ENCODE measurements around the gene TRMT2B. TPM values are rescaled to one million over a fixed set of nuclear protein-coding genes. Genes with fewer than 3 reads are reported as not detected.
"Not testable (repeated sequence)": the region's sequence is repeated elsewhere in the genome, so short reads cannot be mapped to it uniquely, and the experiment has no call there.

Gene TRMT2B
- total RNA-seq, 1 donor from 2014 or later, result 9.9 TPM

DNA sequence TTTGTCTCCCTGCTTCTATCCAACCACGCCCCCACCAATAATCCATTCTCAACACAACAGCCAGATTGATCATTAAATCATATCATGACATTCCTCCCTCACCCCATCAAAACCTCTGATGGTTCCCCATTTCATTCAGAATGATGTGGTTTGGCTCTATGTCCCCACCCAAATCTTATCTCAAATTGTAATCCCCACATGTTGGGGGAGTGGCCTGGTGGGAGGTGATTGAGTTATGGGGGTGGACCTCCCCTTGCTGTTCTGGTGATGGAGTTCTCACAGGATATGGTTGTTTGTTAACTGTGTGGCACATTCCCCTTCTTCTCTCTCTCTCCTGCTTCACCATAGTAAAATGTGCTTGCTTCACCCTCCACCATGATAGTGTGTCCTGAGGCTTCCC lies 23.3 kb downstream of the TRMT2B start:
- Mint-ChIP-seq H3K4me1 (ENCODE audit: low read depth) (peaks cover 4% of the 10 kb centered on the region), H3K4me3 (ENCODE audit: unreplicated experiment) (no peak overlapping the region), H3K27ac (ENCODE audit: unreplicated experiment) (no peak overlapping the region), H3K36me3 (ENCODE audit: low read depth) (peaks cover 15% of the 10 kb centered on the region), H3K27me3 (ENCODE audit: low read depth) (no peaks in the 10 kb centered on the region), H3K9me3 (ENCODE audit: low read depth) (peaks cover 11% of the 10 kb centered on the region)
- no peak for DNase-seq (ENCODE audit: low spot score)
- TF ChIP-seq, protein P1, sequence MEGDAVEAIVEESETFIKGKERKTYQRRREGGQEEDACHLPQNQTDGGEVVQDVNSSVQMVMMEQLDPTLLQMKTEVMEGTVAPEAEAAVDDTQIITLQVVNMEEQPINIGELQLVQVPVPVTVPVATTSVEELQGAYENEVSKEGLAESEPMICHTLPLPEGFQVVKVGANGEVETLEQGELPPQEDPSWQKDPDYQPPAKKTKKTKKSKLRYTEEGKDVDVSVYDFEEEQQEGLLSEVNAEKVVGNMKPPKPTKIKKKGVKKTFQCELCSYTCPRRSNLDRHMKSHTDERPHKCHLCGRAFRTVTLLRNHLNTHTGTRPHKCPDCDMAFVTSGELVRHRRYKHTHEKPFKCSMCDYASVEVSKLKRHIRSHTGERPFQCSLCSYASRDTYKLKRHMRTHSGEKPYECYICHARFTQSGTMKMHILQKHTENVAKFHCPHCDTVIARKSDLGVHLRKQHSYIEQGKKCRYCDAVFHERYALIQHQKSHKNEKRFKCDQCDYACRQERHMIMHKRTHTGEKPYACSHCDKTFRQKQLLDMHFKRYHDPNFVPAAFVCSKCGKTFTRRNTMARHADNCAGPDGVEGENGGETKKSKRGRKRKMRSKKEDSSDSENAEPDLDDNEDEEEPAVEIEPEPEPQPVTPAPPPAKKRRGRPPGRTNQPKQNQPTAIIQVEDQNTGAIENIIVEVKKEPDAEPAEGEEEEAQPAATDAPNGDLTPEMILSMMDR (IDR thresholded peaks at IDR 0.05), result no peak

DNA sequence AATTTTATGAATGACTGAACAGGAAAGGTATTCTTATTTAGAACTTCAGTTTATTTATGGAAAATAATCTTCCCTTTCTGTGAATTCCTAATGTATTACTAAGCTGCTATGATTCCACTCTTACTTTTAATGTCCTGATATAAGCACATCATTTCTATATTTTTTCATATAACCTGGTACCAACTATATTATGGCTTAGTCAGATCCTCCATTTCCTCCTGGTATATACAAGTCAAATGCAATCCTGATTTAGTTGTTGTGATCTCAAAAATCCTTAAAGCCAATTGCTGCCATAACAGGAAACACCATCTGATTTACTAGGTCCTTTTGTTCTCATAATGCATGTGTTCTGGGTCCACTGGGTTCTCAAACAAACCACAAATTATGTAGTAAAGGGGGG lies 26.8 kb downstream of the TRMT2B start:
- H3K27me3 Mint-ChIP-seq (ENCODE audit: low read depth), result no peaks in the 10 kb centered on the region
- H3K27ac Mint-ChIP-seq (ENCODE audit: unreplicated experiment), result no peak overlapping the region
- no peak for DNase-seq (ENCODE audit: low spot score)
- H3K4me3 Mint-ChIP-seq (ENCODE audit: unreplicated experiment), result no peak overlapping the region
- peaks cover 22% of the 10 kb centered on the region for H3K36me3 Mint-ChIP-seq (ENCODE audit: low read depth)
- TF ChIP-seq, protein P1 (IDR thresholded peaks at IDR 0.05), result no peak
- H3K9me3 Mint-ChIP-seq (ENCODE audit: low read depth), result peaks cover 13% of the 10 kb centered on the region
- H3K4me1 Mint-ChIP-seq (ENCODE audit: low read depth), result peaks cover 4% of the 10 kb centered on the region

DNA sequence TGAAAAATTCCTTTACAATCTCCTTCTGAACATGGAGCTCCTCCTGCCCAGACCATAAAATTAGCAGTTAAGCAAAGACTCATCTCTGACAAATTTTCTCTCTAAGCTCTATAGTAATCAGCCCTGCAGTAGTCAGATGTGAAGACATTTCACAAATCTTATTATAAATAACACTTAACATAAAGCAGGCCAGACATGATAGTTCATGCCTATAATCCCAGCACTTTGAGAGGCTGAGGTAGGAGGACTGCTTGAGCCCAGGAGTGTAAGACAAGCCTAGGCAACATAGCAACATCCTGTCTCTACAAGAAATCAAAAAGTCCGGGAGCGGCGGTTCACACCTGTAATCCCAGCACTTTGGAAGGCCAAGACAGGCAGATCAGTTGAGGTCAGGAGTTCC lies 29.9 kb downstream of the TRMT2B start:
- peaks cover 4% of the 10 kb centered on the region for H3K4me1 Mint-ChIP-seq (ENCODE audit: low read depth)
- H3K36me3 Mint-ChIP-seq (ENCODE audit: low read depth), result peaks cover 15% of the 10 kb centered on the region
- no peak for DNase-seq (ENCODE audit: low spot score)
- no peaks in the 10 kb centered on the region for H3K27me3 Mint-ChIP-seq (ENCODE audit: low read depth)
- no peak overlapping the region for H3K4me3 Mint-ChIP-seq (ENCODE audit: unreplicated experiment)
- H3K27ac Mint-ChIP-seq (ENCODE audit: unreplicated experiment), result no peak overlapping the region
- TF ChIP-seq, protein P1 (IDR thresholded peaks at IDR 0.05), result no peak
- peaks cover 10% of the 10 kb centered on the region for H3K9me3 Mint-ChIP-seq (ENCODE audit: low read depth)

DNA sequence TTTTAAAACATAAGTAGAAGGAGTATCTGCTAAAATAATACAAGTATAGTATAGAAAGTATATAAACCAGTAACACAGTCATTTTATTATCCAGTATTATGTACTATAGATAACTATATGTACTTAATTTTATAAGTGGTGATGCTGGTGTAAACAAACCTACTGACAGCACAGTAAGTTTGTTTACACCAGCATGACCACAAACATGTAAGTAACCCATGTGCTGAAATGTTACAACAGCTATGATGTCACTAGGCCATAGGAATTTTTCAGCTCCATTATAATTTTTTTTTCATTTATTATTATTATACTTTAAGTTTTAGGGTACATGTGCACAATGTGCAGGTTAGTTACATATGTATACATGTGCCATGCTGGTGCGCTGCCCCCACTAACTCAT lies 39.9 kb downstream of the TRMT2B start:
- not testable (repeated sequence) for H3K27me3 Mint-ChIP-seq (ENCODE audit: low read depth); H3K27ac Mint-ChIP-seq (ENCODE audit: unreplicated experiment); H3K36me3 Mint-ChIP-seq (ENCODE audit: low read depth); H3K4me3 Mint-ChIP-seq (ENCODE audit: unreplicated experiment); DNase-seq (ENCODE audit: low spot score); H3K9me3 Mint-ChIP-seq (ENCODE audit: low read depth)
- peaks cover 11% of the 10 kb centered on the region for H3K4me1 Mint-ChIP-seq (ENCODE audit: low read depth)

DNA sequence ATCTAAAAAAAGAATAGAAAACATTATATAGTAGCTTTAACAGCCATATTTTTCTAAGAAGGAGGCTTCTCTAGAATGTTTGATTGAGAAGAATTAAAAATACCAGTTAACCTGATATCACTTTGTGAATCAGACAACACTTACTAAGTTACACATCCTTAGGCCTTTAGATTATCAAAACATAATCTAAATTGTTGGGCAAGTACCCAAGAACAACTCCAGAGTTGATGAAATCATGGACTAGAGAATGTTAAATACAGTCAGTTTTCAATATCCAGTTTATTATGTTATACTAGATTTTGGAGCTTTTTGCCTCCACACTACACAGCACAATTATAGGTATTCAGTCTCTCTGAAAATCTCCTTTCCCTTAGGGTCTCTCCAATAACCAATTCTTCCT lies 42.8 kb downstream of the TRMT2B start:
- Mint-ChIP-seq H3K36me3 (ENCODE audit: low read depth) (peaks cover 5% of the 10 kb centered on the region), H3K27me3 (ENCODE audit: low read depth) (no peaks in the 10 kb centered on the region), H3K27ac (ENCODE audit: unreplicated experiment) (no peak overlapping the region), H3K4me1 (ENCODE audit: low read depth) (peaks cover 11% of the 10 kb centered on the region), H3K4me3 (ENCODE audit: unreplicated experiment) (no peak overlapping the region), H3K9me3 (ENCODE audit: low read depth) (no peaks in the 10 kb centered on the region)
- DNase-seq (ENCODE audit: low spot score), result no peak
- TF ChIP-seq, protein P1 (IDR thresholded peaks at IDR 0.05), result no peak

DNA sequence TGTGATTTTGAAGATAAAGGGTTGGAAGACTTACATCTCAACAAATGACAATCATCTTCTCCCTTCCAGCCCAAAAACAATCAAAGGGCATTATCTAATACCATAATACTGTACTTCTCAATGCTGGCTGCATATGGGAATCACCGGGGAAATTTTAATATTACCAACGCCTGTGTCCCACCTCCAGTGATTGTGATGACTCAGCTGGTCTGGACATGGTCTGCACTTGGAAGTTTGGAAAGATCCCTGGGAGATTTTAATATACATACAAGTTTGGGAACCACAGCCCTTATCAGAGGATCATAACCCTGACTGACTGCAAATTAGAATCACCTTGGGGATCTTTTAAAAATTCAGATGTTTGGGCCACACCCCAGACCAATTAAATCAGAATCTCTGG lies 52.5 kb downstream of the TRMT2B start:
- DNase-seq (ENCODE audit: low spot score), result no peak
- Mint-ChIP-seq H3K36me3 (ENCODE audit: low read depth) (no peaks in the 10 kb centered on the region), H3K4me1 (ENCODE audit: low read depth) (peaks cover 6% of the 10 kb centered on the region), H3K4me3 (ENCODE audit: unreplicated experiment) (no peak overlapping the region), H3K27ac (ENCODE audit: unreplicated experiment) (no peak overlapping the region), H3K9me3 (ENCODE audit: low read depth) (peaks cover 16% of the 10 kb centered on the region), H3K27me3 (ENCODE audit: low read depth) (no peaks in the 10 kb centered on the region)
- TF ChIP-seq, protein P1 (IDR thresholded peaks at IDR 0.05), result no peak

All from chondrocyte (in vitro differentiated cells).